SH-SY5Y (cell line): Measurements from ENCODE around the gene JPH4.
A peak's percentile ranks its signal among the peaks of the same experiment; 100 is the strongest.

Experiments
- GATA2 ChIP-seq: IDR thresholded peaks from 2 replicates; pipeline ENCODE4 v1.6.1; 2011; ENCODE audit warnings: mild to moderate bottlenecking, low read depth, low read length
- GATA3 ChIP-seq: IDR thresholded peaks from 2 replicates; pipeline ENCODE4 v1.6.1; 2011; ENCODE audit warnings: low read depth, mild to moderate bottlenecking, low read length, moderate library complexity

JPH4 gene

DNA sequence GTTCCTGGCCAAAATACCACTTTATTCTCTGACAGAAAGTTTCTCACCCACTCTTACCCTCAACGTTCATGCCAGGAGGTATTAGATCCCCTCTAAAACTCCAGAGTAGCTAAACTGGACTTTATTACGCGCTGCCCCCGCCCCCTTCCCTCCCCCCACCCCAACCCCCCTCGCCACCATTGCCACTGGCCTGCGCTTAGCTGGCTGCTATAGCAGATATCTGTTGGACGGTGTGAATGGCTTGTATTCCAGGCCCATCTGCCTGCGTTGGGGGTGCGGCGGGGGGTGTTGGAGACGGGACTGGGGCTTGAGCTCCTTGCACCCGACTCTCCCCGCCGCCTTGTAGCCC lies 23.1 kb downstream of the JPH4 start:
- TF ChIP-seq GATA3 (no peak), GATA2 (no peak)

DNA sequence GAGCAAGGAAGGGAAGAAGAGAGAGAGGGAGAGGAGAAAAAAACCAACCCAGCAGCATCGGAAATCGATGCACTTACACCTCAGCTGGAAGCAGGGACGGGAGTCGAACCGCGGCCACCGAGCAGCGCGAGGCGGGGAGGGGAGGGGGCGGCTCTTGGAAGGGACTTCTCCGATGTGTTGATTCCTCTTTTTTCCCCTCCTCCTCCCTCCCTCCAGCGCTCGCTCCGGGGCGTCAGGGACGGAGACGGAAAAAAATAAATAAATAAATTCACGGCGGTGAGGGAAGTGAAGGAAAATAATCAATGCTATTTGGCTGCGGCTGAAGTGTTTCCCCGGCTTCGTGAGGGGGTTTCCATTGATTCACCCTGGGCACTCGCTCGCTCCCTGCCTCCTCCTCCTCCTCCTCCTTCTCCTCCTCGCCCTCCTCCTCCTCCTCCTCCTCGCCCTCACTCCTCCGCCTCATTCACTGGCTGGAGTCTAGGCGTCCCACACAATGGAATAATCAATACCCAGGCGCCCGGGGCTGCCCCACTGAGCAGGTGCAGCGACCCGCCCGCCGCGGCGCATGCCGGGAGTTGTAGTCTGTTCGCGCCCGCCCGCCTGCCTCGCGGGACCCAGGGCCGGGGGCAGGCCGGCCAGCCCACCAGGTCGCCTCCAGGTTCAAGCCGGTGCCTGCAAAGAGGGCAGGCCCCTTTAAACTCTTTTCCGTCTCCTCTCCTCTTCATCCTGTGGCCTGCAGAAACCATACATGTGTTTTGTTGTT lies 27.1 kb downstream of the JPH4 start, which contains the start of gene ZFHX2:
ZFHX2 (minus strand) TSS at position 500 of the 763 bp plus-strand sequence. CDS start 16,440 bp downstream, outside the sequence.
- TF ChIP-seq GATA2 = no peak
- no peak for TF ChIP-seq GATA3

GRCh38 chr14:23550812-23551265 lies 27.8 kb downstream of the JPH4 start:
- TF ChIP-seq GATA2 (no peak), GATA3 (no peak)

DNA sequence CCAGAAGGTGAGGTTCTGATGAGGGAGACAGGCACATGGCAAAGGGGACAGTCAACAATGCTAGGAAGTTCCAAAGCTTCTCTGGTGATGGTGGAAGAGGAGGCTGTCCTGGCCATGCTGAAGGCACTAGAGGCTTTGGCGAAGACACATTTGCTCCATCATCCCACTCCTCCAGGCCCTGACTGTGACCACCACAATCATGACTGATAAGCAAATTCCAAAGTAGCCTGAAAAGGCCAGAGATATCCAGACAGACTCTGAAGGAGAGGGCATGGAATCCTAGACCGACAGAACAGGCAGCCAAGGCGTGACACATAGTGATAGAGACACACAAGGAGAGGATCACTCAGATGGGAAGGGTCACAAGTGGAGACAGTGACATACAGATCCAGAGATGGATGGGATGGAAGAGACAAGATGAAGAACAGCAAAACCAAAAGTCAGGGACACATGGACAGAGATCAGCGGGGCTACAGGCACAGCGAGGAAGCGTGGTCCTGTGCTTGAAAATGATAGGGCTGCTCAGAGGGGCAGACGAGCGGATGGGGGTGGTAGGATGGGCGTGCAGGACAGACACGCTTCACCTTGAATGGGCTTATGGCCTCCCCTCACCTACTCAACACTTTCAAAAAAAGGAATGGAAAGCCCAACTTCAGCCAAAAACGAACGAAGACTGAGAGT lies 28.3 kb downstream of the JPH4 start:
- TF ChIP-seq GATA2 (no peak), GATA3 (no peak)

- TF ChIP-seq GATA2 (no peak), GATA3 (no peak)
These were observed 30.0 kb downstream of the JPH4 start for GRCh38 chr14:23548351-23549318.

GRCh38 chr14:23547924-23548323 lies 30.7 kb downstream of the JPH4 start:
- TF ChIP-seq GATA3 (no peak), GATA2 (no peak)

GRCh38 chr14:23546450-23547035 lies 32.0 kb downstream of the JPH4 start:
- TF ChIP-seq GATA3 (no peak), GATA2 (no peak)

GRCh38 chr14:23545740-23546365 lies 32.7 kb downstream of the JPH4 start:
- TF ChIP-seq GATA3 (no peak), GATA2 (no peak)

GRCh38 chr14:23544511-23545447 lies 33.8 kb downstream of the JPH4 start:
- no peak for TF ChIP-seq GATA3
- TF ChIP-seq GATA2 = no peak

- no peak for TF ChIP-seq GATA2
- no peak for TF ChIP-seq GATA3
These were observed 35.2 kb downstream of the JPH4 start for GRCh38 chr14:23543403-23543802.

- TF ChIP-seq GATA2 (no peak), GATA3 (no peak)
These were observed 36.3 kb downstream of the JPH4 start for GRCh38 chr14:23542261-23542660.

- TF ChIP-seq GATA2 = no peak
- TF ChIP-seq GATA3 = no peak
These were observed 38.5 kb downstream of the JPH4 start for GRCh38 chr14:23540141-23540469.

- TF ChIP-seq GATA3 (no peak), GATA2 (peak; percentile 32; the same call in 1 of the 2 replicates)
These were observed 39.1 kb downstream of the JPH4 start for GRCh38 chr14:23539248-23540140.
